GM12878 (cell line): Measurements from ENCODE around the gene GALNT18. TPM values are rescaled to one million over a fixed set of nuclear protein-coding genes. Genes with fewer than 3 reads are reported as not detected.

Experiments used
- ATAC-seq: fragments of 200-7000 bp; cut with Tn5 transposase; 3 replicates; pipeline ENCODE4 v1.9.1; 2020; ENCODE audit warnings: mild to moderate bottlenecking, moderate library complexity
- BruUV-seq: library from RNA; stranded (reverse); fragments of 400-500 nt; replicated peaks from 2 replicates; lab custom pipeline; 2021; lab: Mats Ljungman, UMichigan
- CTCF ChIA-PET: fragments of 300-600 bp; sonication (Branson Sonifier 250); formaldehyde crosslinking; extraction: SDS; loops from one replicate; lab custom pipeline; 2021; ENCODE audit warnings: inconsistent platforms; lab: Yijun Ruan, JAX
- POLR2A ChIA-PET: fragments of 350-600 bp; formaldehyde crosslinking; extraction: SDS; loops from one replicate; lab custom pipeline; 2021; ENCODE audit warnings: inconsistent platforms; lab: Charles Lee
- RAD21 ChIA-PET: fragments of 300-600 bp; sonication (Branson Sonifier 250); formaldehyde crosslinking; loops from one replicate; lab custom pipeline; 2023; ENCODE audit warnings: antibody characterized with exemption; ENCODE audit not compliant: unreplicated experiment; lab: Charles Lee
- SMC1A ChIA-PET: fragments of 300-600 bp; sonication (Branson Sonifier 250); formaldehyde crosslinking; loops from one replicate; lab custom pipeline; 2023; ENCODE audit not compliant: unreplicated experiment, uncharacterized antibody; lab: Charles Lee
- DNase-seq: peaks from one replicate; pipeline ENCODE4 v3.0.0-alpha.2; 2011; ENCODE audit warnings: low read depth, low spot score
- FAIRE-seq: peaks from 3 replicates; lab custom pipeline; 2011; peaks lifted over from hg19 to GRCh38; lab: Jason Lieb, UNC
- H2AFZ ChIP-seq: 2 replicates; pipeline ENCODE4 v1.6.0; 2011; ENCODE audit warnings: low read depth, low read length, control low read depth; ENCODE audit not compliant: control insufficient read depth
- H3K27ac ChIP-seq: 2 replicates; pipeline ENCODE4 v1.5.1; 2011; ENCODE audit warnings: control low read depth; ENCODE audit not compliant: control insufficient read depth, insufficient read depth
- H3K27me3 ChIP-seq, 2 experiments: replicated peaks in 1 of 2; 2 replicates each; pipeline versions ENCODE4 v1.6.0 to v1.6.1; 2011; ENCODE audit warnings: low read length in 1 of 2; ENCODE audit not compliant: control insufficient read depth in 2 of 2, insufficient read depth in 2 of 2
- H3K36me3 ChIP-seq, 2 experiments: 2 replicates each; pipeline ENCODE4 v1.5.1; 2011; ENCODE audit warnings: low read length in 1 of 2; ENCODE audit not compliant: control insufficient read depth in 2 of 2, insufficient read depth in 2 of 2
- H3K4me1 ChIP-seq: 2 replicates; pipeline ENCODE4 v1.6.1; 2011; ENCODE audit warnings: mild to moderate bottlenecking, low read length, moderate library complexity, mixed read lengths; ENCODE audit not compliant: control insufficient read depth, insufficient read depth
- H3K4me2 ChIP-seq: 2 replicates; pipeline ENCODE4 v1.6.0; 2011; ENCODE audit warnings: control low read depth; ENCODE audit not compliant: control insufficient read depth, insufficient read depth
- H3K4me3 ChIP-seq: fragments of 200-600 bp; sonication (generic); 2 replicates; pipeline ENCODE4 v1.5.1; 2016
- H3K79me2 ChIP-seq: 2 replicates; pipeline ENCODE4 v1.6.0; 2011; ENCODE audit warnings: low read length; ENCODE audit not compliant: control insufficient read depth, insufficient read depth
- H3K9ac ChIP-seq: 2 replicates; pipeline ENCODE4 v1.8.0; 2011; ENCODE audit warnings: low read length, control low read depth, mixed read lengths; ENCODE audit not compliant: control insufficient read depth, insufficient read depth
- H3K9me3 ChIP-seq: replicated peaks from 3 replicates; pipeline ENCODE4 v1.5.1; 2011; ENCODE audit warnings: mild to moderate bottlenecking, low read length; ENCODE audit not compliant: control insufficient read depth, insufficient read depth
- H4K20me1 ChIP-seq: 2 replicates; pipeline ENCODE4 v1.6.0; 2011; ENCODE audit not compliant: control insufficient read depth, insufficient read depth
- ASH2L ChIP-seq: fragments of 300-600, 200-600 bp; sonication (generic); IDR thresholded peaks from 2 replicates; pipeline ENCODE4 v1.6.1; 2017; ENCODE audit warnings: low read depth, mild to moderate bottlenecking, borderline replicate concordance
- BHLHE40 ChIP-seq, 2 experiments: fragments of 450-650 bp in 1 of 2; IDR thresholded peaks; 2 replicates each; pipeline ENCODE4 v1.6.1; 2011 to 2017; ENCODE audit warnings: low read depth in 2 of 2, borderline replicate concordance in 1 of 2, improper control_type of control experiment in 1 of 2, low read length in 1 of 2, mild to moderate bottlenecking in 1 of 2
- CBX5 ChIP-seq: sonication (generic); IDR thresholded peaks from 2 replicates; pipeline ENCODE4 v1.6.1; 2016; ENCODE audit warnings: low read depth, moderate library complexity, mild to moderate bottlenecking, inconsistent platforms
- DPF2 ChIP-seq: fragments of 450-650 bp; IDR thresholded peaks from 2 replicates; pipeline ENCODE4 v1.6.1; 2017; ENCODE audit warnings: mild to moderate bottlenecking
- NFIC ChIP-seq: IDR thresholded peaks from 2 replicates; pipeline ENCODE4 v1.6.1; 2012; ENCODE audit warnings: low read depth, mild to moderate bottlenecking, inconsistent platforms, low read length, moderate library complexity
- RELA ChIP-seq: fragments of 450-650 bp; IDR thresholded peaks from 2 replicates; pipeline ENCODE4 v1.8.0; 2014; ENCODE audit warnings: borderline replicate concordance; ENCODE audit not compliant: partially characterized antibody
- SIN3A ChIP-seq: IDR thresholded peaks from 2 replicates; pipeline ENCODE4 v1.6.1; 2012; ENCODE audit warnings: low read depth, low read length, improper control_type of control experiment
- WGBS: methylation state at CpG from one replicate; pipeline ENCODE4 v1.1.6; 2016; ENCODE audit warnings: low lambda C conversion rate; ENCODE audit not compliant: insufficient replicate concordance, insufficient coverage; ENCODE audit errors: missing lambda C conversion rate; 5-methylcytosine and 5-hydroxymethylcytosine counted together
- in situ Hi-C: fragments of 300-500 bp; cut with MboI; formaldehyde crosslinking; loops from 9 replicates; pipeline ENCODE4 v1.14.3; 2018; ENCODE audit warnings: mixed read lengths
- intact Hi-C: fragments of 100-400 bp; cut with micrococcal nuclease; formaldehyde crosslinking; loops from one replicate; pipeline ENCODE4 v1.14.2; 2022; ENCODE audit not compliant: unreplicated experiment
- polyA plus RNA-seq, 11 experiments: library from polyadenylated mRNA; depleted of rRNA in 4 of 11; unstranded in 6 of 11; stranded (reverse) in 5 of 11; fragments of >200 nt; fragmentation: Nextera tagmentation in 4 of 11; fragmentation: Illumina TruSeq in 1 of 11; extraction: Ambion mirVana in 4 of 11; extraction: Trizol in 1 of 11; gene quantifications; 1 replicate in 1 of 11; 2 replicates in 10 of 11; pipeline versions ENCODE4 v1.2.1 to v1.2.3, GENCODE V29; 2011 to 2016; ENCODE audit warnings: inconsistent platforms in 2 of 11, missing spikeins in 2 of 11, low read depth in 1 of 11
- total RNA-seq, 4 experiments: library from RNA; depleted of rRNA in 3 of 4; stranded (reverse); fragments of >200 nt in 3 of 4; fragmentation: Illumina TruSeq in 1 of 4; extraction: Trizol in 1 of 4; gene quantifications; 2 replicates each; pipeline versions ENCODE4 v1.2.1 to v1.2.3, GENCODE V29; 2013 to 2021
- TF ChIP-seq, protein P1 (sequence below): fragments of 450-650 bp; IDR thresholded peaks from 2 replicates; pipeline ENCODE4 v1.6.1; 2017; ENCODE audit warnings: low read depth, mild to moderate bottlenecking, moderate library complexity
- TF ChIP-seq, protein P2 (sequence below): IDR thresholded peaks from 2 replicates; pipeline ENCODE4 v1.6.1; 2012; ENCODE audit warnings: improper control_type of control experiment, low read depth, low read length; ENCODE audit not compliant: insufficient replicate concordance

Gene GALNT18
- total and polyA plus RNA-seq, 10 of the 15 experiments (the other 5 are each of a cell fraction or from before 2014, with no cell fraction given): 1.2 to 14.2 (median 6.3) TPM

DNA sequence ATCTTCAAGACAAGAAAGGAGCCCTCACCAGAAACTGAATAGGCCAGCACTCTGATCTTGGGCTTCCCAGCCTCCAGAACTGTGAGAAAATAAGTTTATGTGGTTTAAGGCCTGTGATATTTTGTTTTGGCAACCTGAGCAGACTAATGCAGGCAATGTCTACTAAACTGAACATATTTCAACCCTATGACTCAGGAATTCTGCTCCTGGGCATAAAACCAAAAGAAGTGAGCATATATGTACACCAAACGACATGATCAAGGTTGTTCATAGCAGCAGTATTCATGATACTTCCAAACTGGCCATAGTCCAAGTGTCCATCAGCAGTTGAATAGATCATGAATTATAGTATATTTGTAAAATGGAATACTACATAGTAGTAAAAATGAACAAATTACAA is 297.7 kb downstream of the GALNT18 start:
- WGBS: 0% methylated on average over 1 of the region's 1 CpG
- no peaks in the 10 kb centered on the region for H3K79me2 ChIP-seq
- TF ChIP-seq DPF2: no peak
- no peak for TF ChIP-seq ASH2L
- in situ Hi-C loops: no loop called here
- no peak for FAIRE-seq
- H3K4me1 ChIP-seq: no peaks in the 10 kb centered on the region
- no peak overlapping the region for H3K4me2 ChIP-seq
- no peak for ATAC-seq
- H4K20me1 ChIP-seq: no peaks in the 10 kb centered on the region
- H3K36me3 ChIP-seq: peaks cover 0 to 5% of the 10 kb centered on the region in 2 experiments; a peak in 2 of 4 replicates
- no peaks in the 10 kb centered on the region for H3K27me3 ChIP-seq
- BruUV-seq: no TSS peak
- RAD21 ChIA-PET: no interaction called here
- H2AFZ ChIP-seq: no peak overlapping the region
- H3K9ac ChIP-seq: no peak overlapping the region
- no peaks in the 10 kb centered on the region for H3K9me3 ChIP-seq
- POLR2A ChIA-PET: no interaction called here
- CTCF ChIA-PET: no interaction called here
- no peak overlapping the region for H3K4me3 ChIP-seq
- SMC1A ChIA-PET: interaction anchor here (0.6 kb wide), 1 partner anchor 88 kb away, joined by 3 read pairs; no protein-coding TSS in a partner anchor
- no peak for DNase-seq
- H3K27ac ChIP-seq: no peak overlapping the region
- intact Hi-C loops: loop anchor here (10.0 kb wide), 1 partner anchor 461 kb away; no protein-coding TSS in a partner anchor

DNA sequence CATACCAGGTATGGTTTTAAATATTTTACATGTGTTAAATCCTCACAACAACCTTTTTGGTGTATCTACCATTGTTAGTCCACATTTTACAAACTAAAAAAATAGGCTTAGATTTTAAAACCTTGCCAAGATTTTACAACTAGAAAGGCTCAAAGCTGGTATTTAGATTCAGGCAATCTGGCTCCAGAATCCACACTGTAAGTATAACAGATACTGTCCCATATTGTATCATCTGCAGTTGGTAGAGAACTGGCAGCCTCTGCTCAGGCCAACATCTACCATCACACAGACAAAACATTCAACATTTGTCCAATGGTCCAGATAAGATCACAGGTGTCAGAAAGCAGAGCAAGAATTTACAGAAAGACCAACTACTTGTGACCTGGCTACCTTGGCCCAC is 299.7 kb downstream of the GALNT18 start:
- SMC1A ChIA-PET: no interaction called here
- intact Hi-C loops (loop anchor here (10.0 kb wide), 1 partner anchor 463 kb away; no protein-coding TSS in a partner anchor), in situ Hi-C loops (no loop called here)
- ATAC-seq (no peak), DNase-seq (no peak), FAIRE-seq (no peak)
- Histone ChIP-seq H3K9ac (no peak overlapping the region), H3K79me2 (no peaks in the 10 kb centered on the region), H3K27ac (no peak overlapping the region), H3K36me3 (peaks cover 0 to 5% of the 10 kb centered on the region in 2 experiments; a peak in 2 of 4 replicates), H3K4me2 (no peak overlapping the region), H3K4me1 (no peaks in the 10 kb centered on the region), H4K20me1 (no peaks in the 10 kb centered on the region), H3K27me3 (no peaks in the 10 kb centered on the region), H2AFZ (no peak overlapping the region), H3K9me3 (no peaks in the 10 kb centered on the region), H3K4me3 (no peak overlapping the region)
- CTCF ChIA-PET: no interaction called here
- POLR2A ChIA-PET: no interaction called here
- TF ChIP-seq CBX5: no peak
- no peak for TF ChIP-seq SIN3A
- TF ChIP-seq NFIC: no peak
- TF ChIP-seq, protein P1, sequence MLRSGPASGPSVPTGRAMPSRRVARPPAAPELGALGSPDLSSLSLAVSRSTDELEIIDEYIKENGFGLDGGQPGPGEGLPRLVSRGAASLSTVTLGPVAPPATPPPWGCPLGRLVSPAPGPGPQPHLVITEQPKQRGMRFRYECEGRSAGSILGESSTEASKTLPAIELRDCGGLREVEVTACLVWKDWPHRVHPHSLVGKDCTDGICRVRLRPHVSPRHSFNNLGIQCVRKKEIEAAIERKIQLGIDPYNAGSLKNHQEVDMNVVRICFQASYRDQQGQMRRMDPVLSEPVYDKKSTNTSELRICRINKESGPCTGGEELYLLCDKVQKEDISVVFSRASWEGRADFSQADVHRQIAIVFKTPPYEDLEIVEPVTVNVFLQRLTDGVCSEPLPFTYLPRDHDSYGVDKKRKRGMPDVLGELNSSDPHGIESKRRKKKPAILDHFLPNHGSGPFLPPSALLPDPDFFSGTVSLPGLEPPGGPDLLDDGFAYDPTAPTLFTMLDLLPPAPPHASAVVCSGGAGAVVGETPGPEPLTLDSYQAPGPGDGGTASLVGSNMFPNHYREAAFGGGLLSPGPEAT: no peak
- TF ChIP-seq BHLHE40 (IDR thresholded peaks at IDR 0.05; ENCODE audit: borderline replicate concordance in 1 of 2, low read depth in 2 of 2, low read length in 1 of 2): no peak
- TF ChIP-seq, protein P2, sequence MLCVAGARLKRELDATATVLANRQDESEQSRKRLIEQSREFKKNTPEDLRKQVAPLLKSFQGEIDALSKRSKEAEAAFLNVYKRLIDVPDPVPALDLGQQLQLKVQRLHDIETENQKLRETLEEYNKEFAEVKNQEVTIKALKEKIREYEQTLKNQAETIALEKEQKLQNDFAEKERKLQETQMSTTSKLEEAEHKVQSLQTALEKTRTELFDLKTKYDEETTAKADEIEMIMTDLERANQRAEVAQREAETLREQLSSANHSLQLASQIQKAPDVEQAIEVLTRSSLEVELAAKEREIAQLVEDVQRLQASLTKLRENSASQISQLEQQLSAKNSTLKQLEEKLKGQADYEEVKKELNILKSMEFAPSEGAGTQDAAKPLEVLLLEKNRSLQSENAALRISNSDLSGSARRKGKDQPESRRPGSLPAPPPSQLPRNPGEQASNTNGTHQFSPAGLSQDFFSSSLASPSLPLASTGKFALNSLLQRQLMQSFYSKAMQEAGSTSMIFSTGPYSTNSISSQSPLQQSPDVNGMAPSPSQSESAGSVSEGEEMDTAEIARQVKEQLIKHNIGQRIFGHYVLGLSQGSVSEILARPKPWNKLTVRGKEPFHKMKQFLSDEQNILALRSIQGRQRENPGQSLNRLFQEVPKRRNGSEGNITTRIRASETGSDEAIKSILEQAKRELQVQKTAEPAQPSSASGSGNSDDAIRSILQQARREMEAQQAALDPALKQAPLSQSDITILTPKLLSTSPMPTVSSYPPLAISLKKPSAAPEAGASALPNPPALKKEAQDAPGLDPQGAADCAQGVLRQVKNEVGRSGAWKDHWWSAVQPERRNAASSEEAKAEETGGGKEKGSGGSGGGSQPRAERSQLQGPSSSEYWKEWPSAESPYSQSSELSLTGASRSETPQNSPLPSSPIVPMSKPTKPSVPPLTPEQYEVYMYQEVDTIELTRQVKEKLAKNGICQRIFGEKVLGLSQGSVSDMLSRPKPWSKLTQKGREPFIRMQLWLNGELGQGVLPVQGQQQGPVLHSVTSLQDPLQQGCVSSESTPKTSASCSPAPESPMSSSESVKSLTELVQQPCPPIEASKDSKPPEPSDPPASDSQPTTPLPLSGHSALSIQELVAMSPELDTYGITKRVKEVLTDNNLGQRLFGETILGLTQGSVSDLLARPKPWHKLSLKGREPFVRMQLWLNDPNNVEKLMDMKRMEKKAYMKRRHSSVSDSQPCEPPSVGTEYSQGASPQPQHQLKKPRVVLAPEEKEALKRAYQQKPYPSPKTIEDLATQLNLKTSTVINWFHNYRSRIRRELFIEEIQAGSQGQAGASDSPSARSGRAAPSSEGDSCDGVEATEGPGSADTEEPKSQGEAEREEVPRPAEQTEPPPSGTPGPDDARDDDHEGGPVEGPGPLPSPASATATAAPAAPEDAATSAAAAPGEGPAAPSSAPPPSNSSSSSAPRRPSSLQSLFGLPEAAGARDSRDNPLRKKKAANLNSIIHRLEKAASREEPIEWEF: no peak
- no peak for TF ChIP-seq RELA
- RAD21 ChIA-PET: no interaction called here
- BruUV-seq: no TSS peak
